K562 (cell line): ENCODE measurements around the gene GMEB2. TPM values are rescaled to one million over a fixed set of nuclear protein-coding genes. Genes with fewer than 3 reads are reported as not detected.
A peak's percentile ranks its signal among the peaks of the same experiment; 100 is the strongest.

Experiments used
- ARID2 ChIP-seq: fragments of 450-650 bp; IDR thresholded peaks from 2 replicates; pipeline ENCODE4 v1.6.1; 2017; ENCODE audit warnings: antibody characterized with exemption, mild to moderate bottlenecking
- ELK1 ChIP-seq: sonication (generic); formaldehyde crosslinking; IDR thresholded peaks from 2 replicates; pipeline ENCODE4 v1.8.1; 2022; ENCODE audit warnings: missing genetic modification reagents
- FOXJ2 ChIP-seq: fragments of 200-800 bp; sonication (Bioruptor generic); IDR thresholded peaks from 2 replicates; pipeline ENCODE4 v1.6.1; 2016; ENCODE audit warnings: missing genetic modification characterization, missing compliant biosample characterization
- FOXM1 ChIP-seq, 2 experiments: fragments of 450-650 bp in 1 of 2; sonication (generic) in 1 of 2; formaldehyde crosslinking in 1 of 2; IDR thresholded peaks; 2 replicates each; pipeline versions ENCODE4 v1.6.1 to v1.9.0; 2017 to 2022; ENCODE audit warnings: low read depth in 2 of 2, mild to moderate bottlenecking in 2 of 2, missing genetic modification reagents in 1 of 2, moderate library complexity in 1 of 2
- GATAD2A ChIP-seq: fragments of 450-650 bp; IDR thresholded peaks from 2 replicates; pipeline ENCODE4 v1.6.1; 2017
- HDAC8 ChIP-seq: fragments of 450-650 bp; IDR thresholded peaks from 2 replicates; pipeline ENCODE4 v1.6.1; 2016; ENCODE audit warnings: mild to moderate bottlenecking, missing genetic modification characterization, moderate library complexity, missing compliant biosample characterization
- HEY1 ChIP-seq: fragments of 250-450 bp; sonication (Bioruptor Pico); IDR thresholded peaks from 2 replicates; pipeline ENCODE4 v1.5.0; 2020; ENCODE audit warnings: mild to moderate bottlenecking, moderate library complexity, borderline replicate concordance
- HIVEP1 ChIP-seq: fragments of 250-450 bp; sonication (Bioruptor Pico); IDR thresholded peaks from 2 replicates; pipeline ENCODE4 v1.4.0; 2020; ENCODE audit warnings: mild to moderate bottlenecking
- JUN ChIP-seq, 2 experiments: sonication (generic) in 1 of 2; formaldehyde crosslinking in 1 of 2; IDR thresholded peaks; 2 replicates each; pipeline versions ENCODE4 v1.6.1 to v1.8.0; 2012 to 2022; ENCODE audit warnings: borderline replicate concordance in 2 of 2, mild to moderate bottlenecking in 2 of 2, improper control_type of control experiment in 1 of 2, low read depth in 1 of 2, low read length in 1 of 2, missing genetic modification reagents in 1 of 2
- MYNN ChIP-seq, 2 experiments: sonication (generic); formaldehyde crosslinking in 1 of 2; IDR thresholded peaks; 2 replicates each; pipeline versions ENCODE4 v1.5.0 to v1.6.1; 2016 to 2020; ENCODE audit warnings: antibody characterized with exemption in 1 of 2, missing genetic modification reagents in 1 of 2
- SLC30A9 ChIP-seq: fragments of 250-450 bp; sonication (Bioruptor Pico); IDR thresholded peaks from 2 replicates; pipeline ENCODE4 v1.8.0; 2022; ENCODE audit warnings: mild to moderate bottlenecking, moderate library complexity
- SNRNP70 ChIP-seq: fragments of 200-400 bp; formaldehyde crosslinking; optimal IDR thresholded peaks from 2 replicates; pipeline ENCODE3; 2017; ENCODE audit warnings: low read depth, low read length
- SPI1 ChIP-seq: IDR thresholded peaks from 2 replicates; pipeline ENCODE4 v1.6.1; 2011; ENCODE audit warnings: low read depth, low read length, control low read depth, borderline replicate concordance
- SRSF7 ChIP-seq: fragments of 200-400 bp; formaldehyde crosslinking; optimal IDR thresholded peaks from 2 replicates; pipeline ENCODE3; 2017; ENCODE audit warnings: mild to moderate bottlenecking, low read depth, low read length
- ZNF184 ChIP-seq: sonication (generic); formaldehyde crosslinking; IDR thresholded peaks from 2 replicates; pipeline ENCODE4 v1.5.0; 2020; ENCODE audit warnings: missing genetic modification reagents
- ZNF518B ChIP-seq: fragments of 250-450 bp; sonication (Bioruptor Pico); IDR thresholded peaks from 2 replicates; pipeline ENCODE4 v1.5.0; 2021; ENCODE audit warnings: mild to moderate bottlenecking, moderate library complexity
- ZNF696 ChIP-seq: fragments of 250-450 bp; sonication (Bioruptor Pico); conservative IDR thresholded peaks from 2 replicates; pipeline ENCODE4 v1.4.0; 2020; ENCODE audit warnings: mild to moderate bottlenecking, moderate library complexity
- ZNF707 ChIP-seq: fragments of 250-450 bp; sonication (Bioruptor Pico); conservative IDR thresholded peaks from 2 replicates; pipeline ENCODE4 v1.8.0; 2022; ENCODE audit warnings: inconsistent platforms, mild to moderate bottlenecking, moderate library complexity
- ZSCAN32 ChIP-seq: fragments of 450-650 bp; formaldehyde crosslinking; IDR thresholded peaks from 2 replicates; pipeline ENCODE4 v1.4.0; 2020; ENCODE audit warnings: mild to moderate bottlenecking, moderate library complexity
- polyA plus RNA-seq, 8 experiments: library from polyadenylated mRNA; depleted of rRNA in 4 of 8; stranded (reverse) in 5 of 8; unstranded in 3 of 8; fragments of >200 nt; fragmentation: Nextera tagmentation in 2 of 8; fragmentation: Illumina TruSeq in 1 of 8; extraction: Ambion mirVana in 2 of 8; extraction: Trizol in 1 of 8; gene quantifications; 2 replicates each; pipeline versions ENCODE4 v1.2.1 to v1.2.3, GENCODE V29; 2011 to 2014; ENCODE audit warnings: inconsistent platforms in 1 of 8, missing spikeins in 1 of 8
- total RNA-seq, 7 experiments: library from RNA; depleted of rRNA in 6 of 7; stranded (reverse); fragments of >200 nt in 6 of 7; fragmentation: Illumina TruSeq in 2 of 7; extraction: Trizol in 2 of 7; gene quantifications; 2 replicates each; pipeline versions ENCODE4 v1.2.1 to v1.2.3, GENCODE V29; 2011 to 2021; ENCODE audit warnings: low replicate concordance in 1 of 7

GMEB2 gene
- total and polyA plus RNA-seq, 9 of the 15 experiments (the other 6 are each of a cell fraction or from before 2014, with no cell fraction given): 0.03 to 13.9 (median 6.3) TPM

GRCh38 chr20:63653041-63653973, 26.4 kb upstream of the GMEB2 start, which contains the start of gene STMN3 (continued):
- no peak for TF ChIP-seq ZNF518B
- no peak for TF ChIP-seq SLC30A9
- no peak for TF ChIP-seq HDAC8 (tag)
- 0 out of 2 replicates have a peak, but pooled peaks have one; percentile 46 for TF ChIP-seq MYNN (IDR thresholded peaks at IDR 0.05)
- TF ChIP-seq MYNN (CRISPR knock-in tag; IDR thresholded peaks at IDR 0.05): peak; percentile 60; the same call in 1 of the 2 replicates
- TF ChIP-seq SPI1: no peak
- TF ChIP-seq SNRNP70: no peak
- TF ChIP-seq ARID2: no peak
- no peak for TF ChIP-seq ZNF696 (CRISPR knock-in tag)
- no peak for TF ChIP-seq HIVEP1 (CRISPR knock-in tag)
- no peak for TF ChIP-seq ELK1 (CRISPR knock-in tag)
- no peak; the same call in 1 of the 2 replicates for TF ChIP-seq GATAD2A
- TF ChIP-seq SRSF7: no peak
- TF ChIP-seq JUN (IDR thresholded peaks at IDR 0.05; ENCODE audit: borderline replicate concordance, low read depth, low read length): no peak
- peak; percentile 51; the same call in 1 of the 2 replicates for TF ChIP-seq JUN (CRISPR knock-in tag; IDR thresholded peaks at IDR 0.05; ENCODE audit: borderline replicate concordance)
- no peak for TF ChIP-seq FOXM1 (IDR thresholded peaks at IDR 0.05; ENCODE audit: low read depth)
- TF ChIP-seq FOXM1 (CRISPR knock-in tag; IDR thresholded peaks at IDR 0.05; ENCODE audit: low read depth): peak; percentile 50; the same call in 1 of the 2 replicates
- TF ChIP-seq HEY1 (CRISPR knock-in tag): no peak
- TF ChIP-seq ZSCAN32 (CRISPR knock-in tag): no peak
- no peak for TF ChIP-seq ZNF707 (CRISPR knock-in tag)
- no peak for TF ChIP-seq ZNF184 (CRISPR knock-in tag)
- TF ChIP-seq FOXJ2 (tag): no peak
